ENCODE measurements around the gene GCN1.

GRCh38 chr12:120095736-120096135, 98.8 kb downstream of the GCN1 start:
- TF ChIP-seq POLR2A (IDR thresholded peaks at IDR 0.05; ENCODE audit: low read depth, low read length) (no peak), EZH2 (IDR thresholded peaks at IDR 0.05; ENCODE audit: borderline replicate concordance, low read depth, low read length, severe bottlenecking) (no peak), GATA2 (IDR thresholded peaks at IDR 0.05; ENCODE audit: insufficient read depth, insufficient read length, low read depth, low read length) (no peak), JUN (IDR thresholded peaks at IDR 0.05; ENCODE audit: borderline replicate concordance, insufficient read depth, insufficient read length, low read depth) (no peak), FOS (IDR thresholded peaks at IDR 0.05; ENCODE audit: borderline replicate concordance, insufficient read depth, low read length) (no peak), POLR2AphosphoS5 (IDR thresholded peaks at IDR 0.05; ENCODE audit: insufficient read depth, low read depth, low read length) (no peak)
- TF ChIP-seq, protein P1, sequence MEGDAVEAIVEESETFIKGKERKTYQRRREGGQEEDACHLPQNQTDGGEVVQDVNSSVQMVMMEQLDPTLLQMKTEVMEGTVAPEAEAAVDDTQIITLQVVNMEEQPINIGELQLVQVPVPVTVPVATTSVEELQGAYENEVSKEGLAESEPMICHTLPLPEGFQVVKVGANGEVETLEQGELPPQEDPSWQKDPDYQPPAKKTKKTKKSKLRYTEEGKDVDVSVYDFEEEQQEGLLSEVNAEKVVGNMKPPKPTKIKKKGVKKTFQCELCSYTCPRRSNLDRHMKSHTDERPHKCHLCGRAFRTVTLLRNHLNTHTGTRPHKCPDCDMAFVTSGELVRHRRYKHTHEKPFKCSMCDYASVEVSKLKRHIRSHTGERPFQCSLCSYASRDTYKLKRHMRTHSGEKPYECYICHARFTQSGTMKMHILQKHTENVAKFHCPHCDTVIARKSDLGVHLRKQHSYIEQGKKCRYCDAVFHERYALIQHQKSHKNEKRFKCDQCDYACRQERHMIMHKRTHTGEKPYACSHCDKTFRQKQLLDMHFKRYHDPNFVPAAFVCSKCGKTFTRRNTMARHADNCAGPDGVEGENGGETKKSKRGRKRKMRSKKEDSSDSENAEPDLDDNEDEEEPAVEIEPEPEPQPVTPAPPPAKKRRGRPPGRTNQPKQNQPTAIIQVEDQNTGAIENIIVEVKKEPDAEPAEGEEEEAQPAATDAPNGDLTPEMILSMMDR (IDR thresholded peaks at IDR 0.05; ENCODE audit: extremely low read depth in 1 of 2, insufficient read depth in 1 of 2, low read depth in 1 of 2, low read length in 2 of 2) = no peak

All from endothelial cell of umbilical vein (primary cell).